GM19025 (cell line): ENCODE results near the gene SFXN4.

Source experiments
- ATAC-seq: cut with Tn5 transposase; IDR thresholded peaks from one replicate; pipeline ENCODE4 v1.9.1; 2021; ENCODE audit warnings: mild to moderate bottlenecking, low read depth, moderate library complexity; ENCODE audit not compliant: unreplicated experiment

SFXN4 gene, protein sequence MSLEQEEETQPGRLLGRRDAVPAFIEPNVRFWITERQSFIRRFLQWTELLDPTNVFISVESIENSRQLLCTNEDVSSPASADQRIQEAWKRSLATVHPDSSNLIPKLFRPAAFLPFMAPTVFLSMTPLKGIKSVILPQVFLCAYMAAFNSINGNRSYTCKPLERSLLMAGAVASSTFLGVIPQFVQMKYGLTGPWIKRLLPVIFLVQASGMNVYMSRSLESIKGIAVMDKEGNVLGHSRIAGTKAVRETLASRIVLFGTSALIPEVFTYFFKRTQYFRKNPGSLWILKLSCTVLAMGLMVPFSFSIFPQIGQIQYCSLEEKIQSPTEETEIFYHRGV

GRCh38 chr10:119165171-119166117, at the start of gene SFXN4:
TSS of gene SFXN4 (minus strand) at chr10:119165714. CDS start at chr10:119165647, 67 bp downstream.
- ATAC-seq = peak; percentile 96

GRCh38 chr10:119211625-119212441, 46.3 kb upstream of the SFXN4 start:
- ATAC-seq = no peak

GRCh38 chr10:119211176-119211575, 45.7 kb upstream of the SFXN4 start:
- no peak for ATAC-seq

DNA sequence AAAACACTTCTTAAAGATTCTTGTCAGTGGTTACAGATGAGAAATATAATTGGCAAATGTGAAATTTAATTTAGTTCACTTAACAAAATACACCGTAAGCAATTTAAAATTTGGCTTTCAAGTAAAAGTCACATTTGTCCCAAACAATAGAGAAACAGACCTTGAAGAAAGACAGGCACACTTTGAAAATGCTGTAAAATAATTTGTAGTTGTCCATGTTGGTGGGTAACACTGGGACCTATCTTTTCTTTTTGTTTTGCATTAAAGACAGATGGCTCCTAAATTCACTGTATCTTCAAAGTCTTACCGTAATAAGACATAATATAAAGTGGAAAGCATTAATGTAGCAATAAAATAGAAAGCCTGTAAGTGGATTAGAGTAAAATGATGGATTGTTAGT, 45.1 kb upstream of the SFXN4 start:
- ATAC-seq = no peak

- ATAC-seq = no peak
These were observed 44.3 kb upstream of the SFXN4 start for GRCh38 chr10:119209736-119210355.

DNA sequence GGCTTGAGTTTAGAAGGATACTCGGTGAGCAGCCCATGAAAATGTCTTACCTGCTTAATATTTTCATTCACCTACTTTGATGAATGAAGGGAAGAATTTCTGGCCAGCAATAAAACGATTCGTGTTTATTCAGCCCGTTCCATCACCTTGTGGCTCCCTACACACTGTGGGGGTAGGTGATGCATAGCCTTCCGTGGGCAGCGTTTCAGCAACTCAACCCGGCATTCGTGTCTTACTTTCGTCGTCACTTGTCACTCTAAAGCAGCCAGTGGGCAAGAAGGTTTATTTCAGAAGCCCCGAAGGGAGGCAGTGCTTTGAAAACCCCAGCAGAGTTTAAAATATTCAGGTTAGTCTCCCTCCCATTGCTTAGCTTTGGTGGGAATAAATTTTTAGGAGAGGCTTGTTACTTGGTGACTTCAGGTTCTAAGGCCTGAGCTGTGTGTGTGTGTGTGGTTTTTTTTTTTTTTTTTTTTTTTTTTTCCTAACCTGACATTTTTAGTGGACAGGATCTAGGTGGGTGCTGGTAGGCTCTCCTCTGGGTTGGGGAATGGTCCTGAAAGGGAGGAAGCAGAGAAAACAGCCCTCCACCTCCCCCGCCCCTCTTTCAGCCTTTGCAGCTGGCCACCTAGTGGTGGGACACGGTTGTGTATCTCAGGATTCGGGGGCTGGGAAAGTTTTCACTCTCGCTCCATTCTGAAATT, 43.7 kb upstream of the SFXN4 start:
- no peak for ATAC-seq

- ATAC-seq = no peak
These were observed 43.0 kb upstream of the SFXN4 start for GRCh38 chr10:119208553-119208940.

DNA sequence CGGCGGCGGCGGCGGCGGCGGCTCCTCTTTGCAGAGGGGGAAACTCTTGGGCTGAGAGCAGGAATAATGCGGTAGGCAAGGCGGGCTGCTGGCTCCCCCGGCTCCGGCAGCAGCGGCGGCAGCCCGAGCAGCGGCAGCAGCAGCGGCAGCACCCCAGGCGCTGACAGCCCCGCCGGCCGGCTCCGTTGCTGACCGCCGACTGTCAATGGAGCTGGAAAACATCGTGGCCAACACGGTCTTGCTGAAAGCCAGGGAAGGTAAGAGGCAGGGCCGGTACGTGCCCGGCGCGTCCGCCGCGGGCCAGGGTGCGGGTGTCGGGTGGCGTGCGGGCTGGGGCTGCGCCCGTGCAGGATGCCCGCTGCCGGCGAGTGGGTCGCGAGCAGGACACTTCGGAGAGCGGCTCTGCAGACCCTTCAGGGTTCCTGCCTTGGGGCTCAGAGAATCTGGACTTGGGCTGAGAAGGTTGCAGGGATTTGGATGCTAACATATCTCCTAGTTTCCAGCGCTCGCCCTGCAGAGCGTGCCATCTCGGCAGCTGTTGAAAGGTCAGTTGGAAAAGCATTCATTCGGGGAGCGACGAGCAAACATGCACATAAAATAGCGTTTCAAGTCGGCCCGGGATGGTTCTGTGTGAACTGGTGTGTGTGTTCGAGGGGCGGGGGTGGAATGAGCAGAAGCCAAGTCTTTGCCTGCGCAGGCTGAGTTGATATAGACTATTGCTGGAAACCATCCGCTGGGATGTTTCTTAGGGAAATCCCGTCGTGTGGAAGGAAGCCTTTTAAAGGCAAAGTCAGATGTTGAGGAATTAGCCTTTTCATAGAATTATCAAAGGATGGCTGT, 42.4 kb upstream of the SFXN4 start:
- ATAC-seq = no peak

- peak; percentile 80 for ATAC-seq
These were observed 41.8 kb upstream of the SFXN4 start, which contains the start of gene GRK5 for GRCh38 chr10:119207366-119207666. TSS of gene GRK5 (plus strand) at chr10:119207571. CDS start at chr10:119207918, 347 bp downstream.

- ATAC-seq = peak; percentile 50
These were observed 41.3 kb upstream of the SFXN4 start for GRCh38 chr10:119206603-119207365.

DNA sequence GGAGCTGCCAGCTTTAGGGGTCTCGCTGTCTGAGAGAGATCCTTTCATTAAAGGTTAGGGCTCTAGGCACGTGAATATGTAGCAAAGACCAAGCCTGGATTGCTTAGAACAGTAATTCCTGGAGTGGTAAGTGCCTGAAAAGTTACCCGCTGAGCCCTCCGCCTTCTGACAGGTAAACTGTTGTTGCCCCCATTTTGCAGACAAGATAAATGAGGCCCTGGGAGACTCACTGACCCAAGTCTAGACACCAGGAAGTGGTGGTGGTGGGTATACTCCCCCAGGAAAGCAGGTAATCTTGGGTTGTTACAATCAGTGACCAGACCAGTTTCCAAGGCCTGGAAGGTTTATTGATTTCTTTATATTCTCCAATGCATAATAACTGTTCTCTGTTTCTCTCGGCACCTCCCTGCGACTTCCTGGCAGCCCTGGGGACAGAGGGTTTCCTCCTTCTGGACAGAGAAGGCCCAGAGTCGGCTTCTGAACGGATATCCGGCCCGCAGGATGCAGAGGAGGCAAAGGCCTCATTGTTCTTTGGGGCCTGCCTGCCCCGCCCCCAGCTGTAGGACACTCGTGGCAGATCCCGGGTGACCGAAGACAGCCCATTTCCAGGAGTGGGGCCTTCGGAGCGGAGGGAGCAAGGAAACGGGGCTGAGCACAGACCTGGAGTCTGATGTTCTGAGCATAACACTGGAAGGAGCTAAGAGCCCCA, 40.5 kb upstream of the SFXN4 start:
- no peak for ATAC-seq

DNA sequence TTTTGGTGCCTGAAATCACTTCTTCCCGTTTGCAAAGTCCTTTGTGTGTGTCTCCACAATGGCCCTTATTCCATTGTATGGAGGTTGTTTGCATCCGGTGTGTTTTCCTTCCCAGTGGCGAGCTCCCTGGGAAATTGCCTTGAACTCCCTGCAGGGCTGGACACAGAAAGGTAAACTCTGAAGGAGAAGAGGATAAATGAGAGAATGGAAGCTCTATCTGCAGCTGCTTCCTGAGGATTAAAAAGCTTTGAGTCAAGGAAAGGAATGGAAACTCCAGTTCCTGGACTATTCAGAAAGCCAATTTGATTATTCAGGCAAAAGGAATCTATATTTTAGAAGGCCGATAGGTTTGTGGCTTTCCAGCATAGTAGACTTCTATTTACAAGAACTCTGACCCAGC, 37.5 kb upstream of the SFXN4 start:
- ATAC-seq = no peak

DNA sequence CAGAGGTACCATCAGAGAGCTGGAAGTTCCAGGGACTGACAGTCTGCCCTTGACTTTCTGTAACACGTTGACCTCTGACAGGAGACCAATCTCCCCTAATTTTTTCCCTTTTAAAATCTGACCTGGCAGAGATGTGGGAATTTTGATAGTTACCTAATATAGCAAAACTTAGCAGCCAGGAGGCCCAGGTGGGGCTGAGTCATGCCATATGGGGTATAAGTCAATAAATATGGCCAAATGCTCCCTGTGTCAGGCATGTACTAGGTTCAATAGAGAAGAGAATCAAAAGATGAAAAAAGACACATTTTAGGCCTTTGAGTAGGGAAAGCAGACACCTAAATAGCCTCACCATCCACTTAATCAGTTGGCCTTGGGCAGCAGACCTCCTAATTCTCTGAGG, 35.7 kb upstream of the SFXN4 start:
- no peak for ATAC-seq

DNA sequence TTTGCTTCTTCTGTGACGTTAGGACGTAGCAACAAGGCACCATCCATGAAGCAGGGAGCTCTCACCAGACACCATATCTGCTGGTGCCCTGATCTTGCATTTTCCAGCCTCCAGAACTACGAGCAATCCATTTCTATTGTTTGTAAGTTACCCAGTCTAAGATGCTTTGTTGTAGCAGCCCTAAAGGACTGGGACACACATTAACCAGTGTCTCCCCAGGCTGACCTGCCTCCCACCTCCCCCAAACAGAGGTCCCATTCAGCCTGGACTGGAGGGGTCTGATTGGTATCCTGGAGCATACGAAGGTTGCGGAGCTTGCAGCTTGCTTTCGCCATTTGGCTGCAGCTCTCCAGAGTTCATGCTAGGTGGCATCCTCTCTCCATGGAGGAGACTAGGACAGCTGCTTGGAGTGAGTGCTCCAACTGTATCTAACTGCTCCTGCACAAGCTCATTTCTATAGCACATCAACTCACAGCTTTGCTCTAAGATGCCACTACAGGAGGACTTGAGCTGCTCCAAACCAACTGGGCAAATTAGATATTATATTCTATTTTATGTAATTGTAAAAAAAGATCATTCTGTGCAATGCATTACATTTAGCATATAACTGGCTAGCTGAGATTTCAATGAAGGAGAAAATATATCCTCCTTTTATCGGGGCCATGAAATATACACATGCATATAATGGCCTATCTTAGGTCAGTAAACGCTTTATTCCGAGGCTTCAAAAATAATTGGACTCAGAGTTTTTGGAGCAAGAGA, 33.9 kb upstream of the SFXN4 start:
- no peak for ATAC-seq

GRCh38 chr10:119198438-119198837, 32.9 kb upstream of the SFXN4 start:
- ATAC-seq = no peak

DNA sequence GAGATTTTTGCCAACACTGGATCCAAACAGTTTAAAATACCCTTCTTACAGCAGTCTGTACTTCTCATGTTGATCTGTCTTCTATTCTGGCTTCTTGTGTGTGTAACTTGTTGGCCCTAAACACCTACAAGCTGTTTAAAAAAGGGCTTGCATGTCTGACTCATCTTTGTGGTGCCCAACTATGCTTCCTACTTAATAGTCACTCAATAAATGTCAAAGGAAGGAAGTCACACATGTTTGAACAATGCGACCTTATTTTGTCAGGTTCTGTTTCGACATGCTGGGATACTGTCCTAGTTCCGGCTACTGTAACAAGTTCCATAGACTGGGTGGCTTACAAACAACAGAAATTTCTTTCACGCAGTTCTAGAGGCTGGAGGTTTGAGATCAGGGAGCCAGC, 32.4 kb upstream of the SFXN4 start:
- ATAC-seq = no peak

- no peak for ATAC-seq
These were observed 26.4 kb upstream of the SFXN4 start for GRCh38 chr10:119191881-119192280.
